Karpas-422 (cell line): ENCODE measurements around the gene ABO. TPM values are rescaled to one million over a fixed set of nuclear protein-coding genes. Genes with fewer than 3 reads are reported as not detected.

ENCODE experiments used
- DNase-seq: peaks from one replicate; pipeline ENCODE4 v3.0.0-alpha.2; 2015
- H2AFZ ChIP-seq: fragments of 200-600 bp; sonication (generic); 2 replicates; pipeline ENCODE4 v1.6.1; 2014; ENCODE audit warnings: antibody characterized with exemption, low read length, mixed read lengths
- H3K27ac ChIP-seq: fragments of 200-600 bp; sonication (generic); 2 replicates; pipeline ENCODE4 v1.5.1; 2014; ENCODE audit warnings: mild to moderate bottlenecking, low read length, moderate library complexity
- H3K27me3 ChIP-seq: fragments of 200-600 bp; sonication (generic); 2 replicates; pipeline ENCODE4 v1.6.1; 2014; ENCODE audit warnings: low read length, mixed read lengths
- H3K36me3 ChIP-seq: fragments of 200-600 bp; sonication (generic); 2 replicates; pipeline ENCODE4 v1.6.1; 2014; ENCODE audit warnings: low read length, mixed read lengths; ENCODE audit not compliant: insufficient read depth
- H3K4me1 ChIP-seq: fragments of 200-600 bp; sonication (generic); 2 replicates; pipeline ENCODE4 v1.6.1; 2014; ENCODE audit warnings: mild to moderate bottlenecking, low read length, mixed read lengths
- H3K4me2 ChIP-seq: fragments of 200-600 bp; sonication (generic); 2 replicates; pipeline ENCODE4 v1.6.1; 2014; ENCODE audit warnings: low read length, low read depth, mild to moderate bottlenecking; ENCODE audit not compliant: poor library complexity, severe bottlenecking
- H3K4me3 ChIP-seq: fragments of 200-600 bp; sonication (generic); 2 replicates; pipeline ENCODE4 v1.5.1; 2014; ENCODE audit warnings: mild to moderate bottlenecking, antibody characterized with exemption, low read length, mixed read lengths
- H3K79me2 ChIP-seq: fragments of 200-600 bp; sonication (generic); 2 replicates; pipeline ENCODE4 v1.6.1; 2014; ENCODE audit warnings: mild to moderate bottlenecking, low read length, mixed read lengths
- H3K9ac ChIP-seq: fragments of 200-600 bp; sonication (generic); 2 replicates; pipeline ENCODE4 v1.6.0; 2014; ENCODE audit warnings: low read length
- H3K9me2 ChIP-seq: fragments of 200-600 bp; sonication (generic), shearing (Covaris generic); replicated peaks from 2 replicates; pipeline ENCODE4 v1.6.0; 2014; ENCODE audit warnings: mild to moderate bottlenecking, low read length, moderate library complexity; ENCODE audit not compliant: insufficient read depth
- H3K9me3 ChIP-seq: fragments of 300-700, 200-600 bp; sonication (generic); 2 replicates; pipeline ENCODE4 v1.6.1; 2014; ENCODE audit warnings: low read length, mixed read lengths
- H4K20me1 ChIP-seq: fragments of 200-600 bp; sonication (generic); 2 replicates; pipeline ENCODE4 v1.6.1; 2014; ENCODE audit warnings: mild to moderate bottlenecking, antibody characterized with exemption, low read length, low read depth; ENCODE audit not compliant: insufficient read depth
- total RNA-seq: library from RNA; depleted of rRNA; stranded (reverse); fragments of >200 nt; shearing (Covaris generic); gene quantifications from 2 replicates; pipeline ENCODE4 v1.2.3, GENCODE V29; 2014; ENCODE audit warnings: low replicate concordance

Gene ABO
- total RNA-seq, 1 experiment from 2014 or later, result not detected

GRCh38 chr9:133282464-133283238, 7.7 kb upstream of the ABO start:
- H3K27ac ChIP-seq, result no peak overlapping the region
- H3K4me1 ChIP-seq, result no peaks in the 10 kb centered on the region
- H3K9me3 ChIP-seq, result no peaks in the 10 kb centered on the region
- H3K36me3 ChIP-seq, result no peaks in the 10 kb centered on the region
- no peak overlapping the region for H2AFZ ChIP-seq
- H3K4me3 ChIP-seq, result no peak overlapping the region
- no peak overlapping the region for H3K9ac ChIP-seq
- no peaks in the 10 kb centered on the region for H3K9me2 ChIP-seq
- no peak overlapping the region for H3K4me2 ChIP-seq
- H4K20me1 ChIP-seq, result no peaks in the 10 kb centered on the region
- no peaks in the 10 kb centered on the region for H3K79me2 ChIP-seq
- H3K27me3 ChIP-seq, result no peaks in the 10 kb centered on the region
- DNase-seq, result peak; percentile 68

- H3K9me3 ChIP-seq, result no peaks in the 10 kb centered on the region
- H3K9me2 ChIP-seq, result no peaks in the 10 kb centered on the region
- H2AFZ ChIP-seq, result no peak overlapping the region
- no peaks in the 10 kb centered on the region for H3K4me1 ChIP-seq
- H3K36me3 ChIP-seq, result no peaks in the 10 kb centered on the region
- H3K4me2 ChIP-seq, result no peak overlapping the region
- no peaks in the 10 kb centered on the region for H3K27me3 ChIP-seq
- H3K79me2 ChIP-seq, result no peaks in the 10 kb centered on the region
- no peak overlapping the region for H3K9ac ChIP-seq
- H4K20me1 ChIP-seq, result no peaks in the 10 kb centered on the region
- no peak for DNase-seq
- no peak overlapping the region for H3K4me3 ChIP-seq
- H3K27ac ChIP-seq, result no peak overlapping the region
Observed at GRCh38 chr9:133280392-133280791, 5.4 kb upstream of the ABO start.

- H3K4me1 ChIP-seq, result no peaks in the 10 kb centered on the region
- peak overlapping the region; percentile 67; the same call in 1 of the 2 replicates for H2AFZ ChIP-seq
- H3K79me2 ChIP-seq, result no peaks in the 10 kb centered on the region
- H4K20me1 ChIP-seq, result no peaks in the 10 kb centered on the region
- no peak overlapping the region for H3K4me2 ChIP-seq
- no peaks in the 10 kb centered on the region for H3K9me2 ChIP-seq
- H3K9me3 ChIP-seq, result no peaks in the 10 kb centered on the region
- no peaks in the 10 kb centered on the region for H3K27me3 ChIP-seq
- no peak for DNase-seq
- H3K4me3 ChIP-seq, result no peak overlapping the region
- H3K27ac ChIP-seq, result no peak overlapping the region
- no peak overlapping the region for H3K9ac ChIP-seq
- no peaks in the 10 kb centered on the region for H3K36me3 ChIP-seq
Observed at GRCh38 chr9:133278161-133279114, 3.4 kb upstream of the ABO start.

- no peak overlapping the region for H3K4me2 ChIP-seq
- no peak for DNase-seq
- H3K36me3 ChIP-seq, result no peaks in the 10 kb centered on the region
- H3K9me2 ChIP-seq, result no peaks in the 10 kb centered on the region
- no peaks in the 10 kb centered on the region for H3K9me3 ChIP-seq
- H3K4me3 ChIP-seq, result no peak overlapping the region
- no peak overlapping the region for H3K27ac ChIP-seq
- no peaks in the 10 kb centered on the region for H4K20me1 ChIP-seq
- H3K27me3 ChIP-seq, result no peaks in the 10 kb centered on the region
- H3K79me2 ChIP-seq, result no peaks in the 10 kb centered on the region
- H3K9ac ChIP-seq, result no peak overlapping the region
- no peaks in the 10 kb centered on the region for H3K4me1 ChIP-seq
- H2AFZ ChIP-seq, result no peak overlapping the region
Observed at GRCh38 chr9:133277467-133277866, 2.5 kb upstream of the ABO start.

DNA sequence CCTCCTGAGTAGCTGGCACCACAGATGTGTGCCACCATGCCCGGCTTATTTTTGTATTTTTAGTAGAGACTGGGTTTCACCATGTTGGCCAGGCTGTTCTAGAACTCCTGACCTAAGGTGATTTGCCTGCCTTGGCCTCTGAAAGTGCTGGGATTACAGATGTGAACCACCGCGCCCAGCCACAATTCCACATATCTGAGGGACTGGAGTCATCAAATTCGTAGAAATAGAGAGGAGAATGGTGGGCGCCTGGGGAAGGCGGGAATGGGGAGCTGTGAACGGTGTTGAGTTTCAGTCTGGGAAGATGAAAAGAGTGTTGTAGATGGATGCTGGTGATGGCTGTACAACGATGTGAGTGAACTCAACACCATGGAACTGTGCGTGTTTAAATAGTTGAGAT, 1.9 kb upstream of the ABO start:
- H3K36me3 ChIP-seq, result no peaks in the 10 kb centered on the region
- no peaks in the 10 kb centered on the region for H4K20me1 ChIP-seq
- H3K79me2 ChIP-seq, result no peaks in the 10 kb centered on the region
- no peak overlapping the region for H3K9ac ChIP-seq
- no peak overlapping the region for H3K4me2 ChIP-seq
- no peak overlapping the region for H3K27ac ChIP-seq
- no peak for DNase-seq
- H3K9me2 ChIP-seq, result no peaks in the 10 kb centered on the region
- no peak overlapping the region for H2AFZ ChIP-seq
- H3K27me3 ChIP-seq, result no peaks in the 10 kb centered on the region
- H3K4me1 ChIP-seq, result no peaks in the 10 kb centered on the region
- no peaks in the 10 kb centered on the region for H3K9me3 ChIP-seq
- no peak overlapping the region for H3K4me3 ChIP-seq

DNA sequence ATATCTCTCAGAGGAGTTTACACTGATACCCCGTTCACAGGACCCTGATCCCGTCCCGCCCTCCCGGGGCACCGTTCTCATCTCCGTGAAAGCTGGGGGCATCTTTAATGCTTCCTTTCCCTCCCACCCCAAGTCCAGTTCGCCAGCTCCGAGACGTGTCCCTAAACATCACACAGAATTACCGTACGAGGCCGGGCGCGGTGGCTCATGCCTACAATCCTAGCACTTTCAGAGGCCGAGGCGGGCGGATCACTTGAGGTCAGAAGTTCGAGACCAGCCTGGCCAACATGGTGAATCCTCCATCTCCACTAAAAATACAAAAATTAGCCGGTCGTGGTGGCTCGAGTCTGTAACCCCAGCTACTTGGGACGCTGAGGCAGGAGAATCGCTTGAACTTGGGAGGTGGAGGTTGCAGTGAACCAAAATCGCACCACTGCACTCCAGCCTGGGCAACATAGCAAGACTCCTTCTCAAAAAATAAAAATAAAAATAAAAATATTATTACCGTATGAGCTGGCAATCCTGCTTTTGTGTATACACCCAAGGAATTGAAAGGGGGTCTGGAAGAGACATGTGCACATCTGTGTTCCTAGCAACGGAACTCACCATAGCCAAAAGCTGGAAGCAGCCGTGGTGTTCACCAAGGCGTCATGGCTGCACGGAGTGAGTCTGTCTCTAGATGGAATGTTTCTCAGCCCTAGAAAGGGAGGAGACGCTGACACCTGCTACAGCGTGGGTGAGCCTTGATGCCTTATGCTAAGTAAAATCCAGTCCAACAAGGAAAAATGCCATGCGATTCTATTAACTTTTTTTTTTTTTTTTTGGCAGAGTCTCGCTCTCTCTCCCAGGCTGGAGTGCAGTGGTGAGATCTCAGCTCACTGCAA, 1.2 kb upstream of the ABO start:
- Histone ChIP-seq H4K20me1 (no peaks in the 10 kb centered on the region), H3K4me1 (peaks cover 4% of the 10 kb centered on the region), H3K9ac (no peak overlapping the region), H3K9me3 (no peaks in the 10 kb centered on the region), H3K27me3 (no peaks in the 10 kb centered on the region), H3K4me2 (no peak overlapping the region), H3K9me2 (no peaks in the 10 kb centered on the region), H3K27ac (no peak overlapping the region), H3K36me3 (no peaks in the 10 kb centered on the region), H3K79me2 (no peaks in the 10 kb centered on the region), H2AFZ (no peak overlapping the region), H3K4me3 (no peak overlapping the region)
- DNase-seq, result no peak

DNA sequence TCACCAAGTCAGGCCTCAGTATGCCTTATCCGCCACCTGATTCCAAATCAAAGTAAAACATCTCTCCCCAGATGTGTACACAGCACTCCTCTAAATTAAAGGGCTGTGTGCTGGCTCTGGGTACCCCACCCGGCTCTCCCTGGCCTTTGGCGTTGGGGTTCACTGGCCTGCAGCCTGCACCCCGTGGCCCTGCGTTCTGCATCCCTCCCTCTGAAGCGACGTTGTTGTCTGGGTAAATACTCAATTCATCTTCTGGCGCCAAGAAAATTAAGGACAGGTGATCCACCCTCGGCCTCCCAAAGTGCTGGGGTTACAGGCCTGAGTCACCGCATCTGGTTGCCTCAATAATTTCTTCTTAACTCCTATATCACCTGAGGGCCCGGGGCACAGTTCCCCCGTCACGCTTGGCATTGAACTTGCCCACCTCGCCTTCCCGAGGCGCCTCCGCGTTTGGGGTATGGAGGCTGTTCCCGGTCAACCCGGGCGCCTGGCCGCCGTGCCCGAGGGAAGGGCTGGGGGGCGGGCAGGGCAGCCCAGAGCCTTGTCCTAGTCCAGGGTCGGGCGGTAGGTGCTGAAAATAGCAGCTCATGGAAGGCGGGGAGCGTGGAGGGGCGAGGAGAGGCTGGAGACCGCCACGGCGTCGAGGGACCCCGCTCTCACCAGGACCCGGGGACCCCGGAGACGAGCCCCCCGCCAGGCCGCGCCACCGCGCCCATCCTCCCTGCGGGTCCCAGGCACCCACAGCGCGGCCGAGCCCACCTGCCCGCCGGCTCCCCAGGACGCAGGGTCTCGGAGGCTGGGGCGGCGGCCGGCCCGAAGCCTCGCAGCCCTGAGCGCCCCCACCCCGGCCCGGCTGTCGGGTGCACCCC, 531 bp downstream of the ABO start:
- no peak overlapping the region for H3K4me3 ChIP-seq
- H3K79me2 ChIP-seq, result no peaks in the 10 kb centered on the region
- H2AFZ ChIP-seq, result no peak overlapping the region
- no peak overlapping the region for H3K4me2 ChIP-seq
- H3K27ac ChIP-seq, result no peak overlapping the region
- H3K9me3 ChIP-seq, result no peaks in the 10 kb centered on the region
- no peaks in the 10 kb centered on the region for H3K27me3 ChIP-seq
- DNase-seq, result no peak
- no peaks in the 10 kb centered on the region for H4K20me1 ChIP-seq
- peaks cover 10% of the 10 kb centered on the region for H3K4me1 ChIP-seq
- H3K9me2 ChIP-seq, result no peaks in the 10 kb centered on the region
- no peaks in the 10 kb centered on the region for H3K36me3 ChIP-seq
- no peak overlapping the region for H3K9ac ChIP-seq
